ENCODE data around the gene CLPTM1L. TPM values are rescaled to one million over a fixed set of nuclear protein-coding genes. Genes with fewer than 3 reads are reported as not detected.
"Not testable (repeated sequence)": the region's sequence is repeated elsewhere in the genome, so short reads cannot be mapped to it uniquely, and the experiment has no call there.

CLPTM1L gene
- total RNA-seq, 2 donors from 2014 or later, result 70.5 to 80.9 TPM

GRCh38 chr5:1275397-1276391, 69.2 kb downstream of the CLPTM1L start:
- ATAC-seq; H3K9me3 ChIP-seq (ENCODE audit: control insufficient read depth, low read length, poor library complexity, severe bottlenecking); H3K27me3 Mint-ChIP-seq; H3K4me3 Mint-ChIP-seq; H3K4me1 Mint-ChIP-seq; DNase-seq; H3K27ac Mint-ChIP-seq; H3K36me3 Mint-ChIP-seq (ENCODE audit: low read depth): not testable (repeated sequence)

DNA sequence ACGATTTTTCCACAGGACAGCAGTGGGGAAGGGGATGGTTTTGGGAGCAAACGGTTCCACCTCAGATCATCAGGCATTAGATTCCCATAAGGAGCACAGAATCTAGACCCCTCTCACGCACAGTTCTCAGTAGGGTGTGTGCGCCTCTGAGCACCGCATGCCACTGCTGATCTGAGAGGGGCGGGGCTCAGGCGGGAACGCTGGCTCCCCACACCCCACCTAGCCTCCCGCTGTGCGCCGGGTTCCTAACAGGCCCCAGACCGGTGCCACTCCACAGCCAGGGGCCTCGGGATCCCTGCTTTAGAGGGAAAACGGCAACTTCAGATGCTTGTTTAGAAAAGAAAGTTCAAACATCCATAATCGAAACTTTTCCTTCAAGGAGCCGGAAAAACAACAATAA, 70.4 kb downstream of the CLPTM1L start:
- Mint-ChIP-seq H3K27ac (no peak overlapping the region), H3K27me3 (no peaks in the 10 kb centered on the region), H3K36me3 (ENCODE audit: low read depth) (no peaks in the 10 kb centered on the region), H3K4me3 (no peak overlapping the region), H3K4me1 (peaks cover under 1% of the 10 kb centered on the region)
- no peaks in the 10 kb centered on the region for H3K9me3 ChIP-seq (ENCODE audit: control insufficient read depth, low read length, poor library complexity, severe bottlenecking)
- ATAC-seq (no peak), DNase-seq (no peak)

GRCh38 chr5:1273745-1274144, 71.2 kb downstream of the CLPTM1L start:
- Mint-ChIP-seq H3K4me1 (peaks cover 8% of the 10 kb centered on the region), H3K36me3 (ENCODE audit: low read depth) (no peaks in the 10 kb centered on the region), H3K27ac (no peak overlapping the region), H3K27me3 (no peaks in the 10 kb centered on the region), H3K4me3 (no peak overlapping the region)
- ATAC-seq (no peak), DNase-seq (no peak)
- H3K9me3 ChIP-seq (ENCODE audit: control insufficient read depth, low read length, poor library complexity, severe bottlenecking), result no peaks in the 10 kb centered on the region

DNA sequence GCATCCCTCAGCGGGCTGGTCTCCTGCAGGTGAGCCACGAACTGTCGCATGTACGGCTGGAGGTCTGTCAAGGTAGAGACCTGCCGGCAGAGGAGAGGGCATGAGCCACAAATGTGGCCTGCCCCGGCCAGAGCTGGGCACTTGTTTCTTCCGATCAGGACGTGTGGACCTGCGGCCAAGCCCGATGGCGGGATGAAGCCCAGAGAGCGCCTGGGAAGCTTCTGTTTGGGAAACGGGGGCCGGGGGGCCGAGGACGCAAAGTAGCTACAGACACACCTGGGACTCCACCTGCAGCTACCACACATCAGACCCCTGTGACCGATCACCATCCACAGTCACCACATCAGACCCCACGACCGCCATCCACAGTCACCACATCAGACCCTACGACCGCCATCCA, 72.7 kb downstream of the CLPTM1L start:
- no peak for DNase-seq
- ATAC-seq, result no peak
- no peaks in the 10 kb centered on the region for H3K36me3 Mint-ChIP-seq (ENCODE audit: low read depth)
- no peaks in the 10 kb centered on the region for H3K9me3 ChIP-seq (ENCODE audit: control insufficient read depth, low read length, poor library complexity, severe bottlenecking)
- H3K4me1 Mint-ChIP-seq, result peaks cover 13% of the 10 kb centered on the region
- no peak overlapping the region for H3K27ac Mint-ChIP-seq
- no peaks in the 10 kb centered on the region for H3K27me3 Mint-ChIP-seq
- H3K4me3 Mint-ChIP-seq, result no peak overlapping the region

- Mint-ChIP-seq H3K4me1 (peaks cover 13% of the 10 kb centered on the region), H3K4me3 (peak overlapping the region; percentile 64), H3K27ac (no peak overlapping the region), H3K27me3 (no peaks in the 10 kb centered on the region), H3K36me3 (ENCODE audit: low read depth) (no peaks in the 10 kb centered on the region)
- DNase-seq (no peak), ATAC-seq (no peak)
- no peaks in the 10 kb centered on the region for H3K9me3 ChIP-seq (ENCODE audit: control insufficient read depth, low read length, poor library complexity, severe bottlenecking)
These were observed 73.7 kb downstream of the CLPTM1L start for GRCh38 chr5:1270933-1271914.

GRCh38 chr5:1270426-1270825, 74.5 kb downstream of the CLPTM1L start:
- H3K9me3 ChIP-seq (ENCODE audit: control insufficient read depth, low read length, poor library complexity, severe bottlenecking), result no peaks in the 10 kb centered on the region
- peaks cover 13% of the 10 kb centered on the region for H3K4me1 Mint-ChIP-seq

GRCh38 chr5:1268666-1269065, 76.2 kb downstream of the CLPTM1L start:
- DNase-seq, result no peak
- Mint-ChIP-seq H3K4me1 (peaks cover 13% of the 10 kb centered on the region), H3K27me3 (no peaks in the 10 kb centered on the region), H3K27ac (peak overlapping the region; percentile 54), H3K4me3 (no peak overlapping the region), H3K36me3 (ENCODE audit: low read depth) (no peaks in the 10 kb centered on the region)
- no peaks in the 10 kb centered on the region for H3K9me3 ChIP-seq (ENCODE audit: control insufficient read depth, low read length, poor library complexity, severe bottlenecking)
- peak; percentile 88 for ATAC-seq

More at GRCh38 chr5:1270426-1270825, 74.5 kb downstream of the CLPTM1L start:
- ATAC-seq (no peak), DNase-seq (no peak)
- H3K27me3 Mint-ChIP-seq, result no peaks in the 10 kb centered on the region
- no peak overlapping the region for H3K27ac Mint-ChIP-seq
- no peak overlapping the region for H3K4me3 Mint-ChIP-seq
- no peaks in the 10 kb centered on the region for H3K36me3 Mint-ChIP-seq (ENCODE audit: low read depth)

DNA sequence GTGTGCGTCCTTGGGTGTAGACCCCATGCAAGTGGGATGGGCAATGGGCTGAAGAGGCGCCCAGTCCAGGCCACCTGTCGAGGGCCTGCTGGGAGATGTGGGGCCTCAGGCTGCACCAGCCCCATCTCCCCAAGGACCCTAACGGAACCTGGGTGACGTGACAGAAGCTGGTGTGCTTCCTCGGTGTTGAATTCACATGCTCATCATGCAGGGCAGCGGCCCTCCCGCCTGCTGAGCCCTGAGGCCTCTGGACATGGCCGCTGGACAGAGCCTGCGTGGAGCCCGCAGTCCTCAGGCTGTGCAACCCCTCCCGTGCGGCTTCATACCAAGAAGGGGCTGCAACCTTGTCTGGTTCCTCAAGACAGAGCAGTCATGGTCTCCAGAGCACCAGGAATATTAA, 76.8 kb downstream of the CLPTM1L start:
- no peaks in the 10 kb centered on the region for H3K27me3 Mint-ChIP-seq
- DNase-seq, result no peak
- H3K27ac Mint-ChIP-seq, result no peak overlapping the region
- H3K4me1 Mint-ChIP-seq, result peaks cover 13% of the 10 kb centered on the region
- H3K4me3 Mint-ChIP-seq, result no peak overlapping the region
- ATAC-seq, result no peak
- H3K9me3 ChIP-seq (ENCODE audit: control insufficient read depth, low read length, poor library complexity, severe bottlenecking), result no peaks in the 10 kb centered on the region
- H3K36me3 Mint-ChIP-seq (ENCODE audit: low read depth), result no peaks in the 10 kb centered on the region

Other genes starting within 250 kb of the CLPTM1L start
- 10 to 100 TPM; 36.6 to 88.0 TPM for gene SLC12A7, start 233.0 kb downstream of the CLPTM1L start, total RNA-seq
- not detected for gene SLC6A19, start 143.5 kb downstream of the CLPTM1L start, total RNA-seq
- not detected for gene SLC6A18, start 119.7 kb downstream of the CLPTM1L start, total RNA-seq
- gene TERT, start 50.0 kb downstream of the CLPTM1L start, total RNA-seq, result under 1 TPM; 0.10 to 0.80 TPM
- gene SLC6A3, start 100.3 kb upstream of the CLPTM1L start, total RNA-seq, result not detected
- 10 to 100 TPM; 23.4 to 24.8 TPM for gene LPCAT1, start 178.9 kb upstream of the CLPTM1L start, total RNA-seq

Measured in T-helper 17 cell (primary cell).